Prostate gland (tissue), 2 donors: ENCODE results near the gene STIL.

Source experiments
- CTCF ChIP-seq, 4 experiments: fragments of 200-600 bp in 2 of 4; fragments of 450-650 bp in 2 of 4; sonication (generic) in 2 of 4; IDR thresholded peaks; 1 replicate in 3 of 4; 2 replicates in 1 of 4; pipeline ENCODE4 v1.5.1; 2016 to 2019; ENCODE audit warnings: antibody characterized with exemption in 4 of 4, mild to moderate bottlenecking in 2 of 4, moderate library complexity in 2 of 4
- POLR2A ChIP-seq: fragments of 450-650 bp; IDR thresholded peaks from one replicate; pipeline ENCODE4 v1.6.1; 2016; ENCODE audit warnings: antibody characterized with exemption, mild to moderate bottlenecking
- POLR2AphosphoS5 ChIP-seq: sonication (generic); formaldehyde crosslinking; IDR thresholded peaks from one replicate; pipeline ENCODE4 v1.6.1; 2017; ENCODE audit warnings: antibody characterized with exemption

GRCh38 chr1:47235806-47236205 is 78.1 kb downstream of the STIL start:
- TF ChIP-seq CTCF (IDR thresholded peaks at IDR 0.05) (no peak), POLR2AphosphoS5 (no peak), POLR2A (no peak)
